K562 (cell line): ENCODE measurements around the gene NR2F6. TPM values are rescaled to one million over a fixed set of nuclear protein-coding genes. Genes with fewer than 3 reads are reported as not detected.

Source experiments
- CBX1 ChIP-seq: sonication (generic); IDR thresholded peaks from 2 replicates; pipeline ENCODE4 v1.6.1; 2016; ENCODE audit warnings: antibody characterized with exemption, low read depth, mild to moderate bottlenecking
- CTCFL ChIP-seq: IDR thresholded peaks from 2 replicates; pipeline ENCODE4 v1.6.1; 2011; ENCODE audit warnings: borderline replicate concordance, low read depth, mild to moderate bottlenecking, moderate library complexity, low read length; ENCODE audit not compliant: insufficient read depth, poor library complexity, severe bottlenecking
- DEAF1 ChIP-seq: fragments of 450-650 bp; formaldehyde crosslinking; IDR thresholded peaks from 2 replicates; pipeline ENCODE4 v1.4.0; 2020; ENCODE audit warnings: mild to moderate bottlenecking, moderate library complexity
- EP400 ChIP-seq: fragments of 450-650 bp; IDR thresholded peaks from 2 replicates; pipeline ENCODE4 v1.6.1; 2017; ENCODE audit warnings: antibody characterized with exemption, mild to moderate bottlenecking, moderate library complexity
- ESRRB ChIP-seq: fragments of 250-450 bp; sonication (Bioruptor Pico); IDR thresholded peaks from 2 replicates; pipeline ENCODE4 v1.5.0; 2020; ENCODE audit warnings: mild to moderate bottlenecking, moderate library complexity, borderline replicate concordance
- MBD1 ChIP-seq: fragments of 250-450 bp; sonication (Bioruptor Pico); IDR thresholded peaks from 2 replicates; pipeline ENCODE4 v1.8.0; 2022; ENCODE audit warnings: inconsistent platforms
- NCOA2 ChIP-seq, 2 experiments: fragments of 450-650 bp; IDR thresholded peaks; 2 replicates each; pipeline ENCODE4 v1.6.1; 2018; ENCODE audit warnings: mild to moderate bottlenecking in 2 of 2, moderate library complexity in 1 of 2; ENCODE audit not compliant: partially characterized antibody in 2 of 2
- POLR2A ChIP-seq: fragments of 450-650 bp; conservative IDR thresholded peaks from 2 replicates; pipeline ENCODE4 v1.6.1; 2016
- PPARD ChIP-seq: fragments of 250-450 bp; sonication (Bioruptor Pico); IDR thresholded peaks from 2 replicates; pipeline ENCODE4 v1.8.0; 2022; ENCODE audit warnings: inconsistent platforms, mild to moderate bottlenecking, moderate library complexity
- RREB1 ChIP-seq: fragments of 250-450 bp; sonication (Bioruptor Pico); IDR thresholded peaks from 2 replicates; pipeline ENCODE4 v1.4.0; 2020
- SRSF1 ChIP-seq: fragments of 200-400 bp; formaldehyde crosslinking; IDR thresholded peaks from 2 replicates; pipeline ENCODE4 v1.6.1; 2017; ENCODE audit warnings: mild to moderate bottlenecking, low read depth, low read length, moderate library complexity
- THRB ChIP-seq: fragments of 450-650 bp; formaldehyde crosslinking; conservative IDR thresholded peaks from 2 replicates; pipeline ENCODE4 v1.4.0; 2022; ENCODE audit warnings: mild to moderate bottlenecking, missing genetic modification characterization
- ZNF282 ChIP-seq: sonication (generic); formaldehyde crosslinking; IDR thresholded peaks from 2 replicates; pipeline ENCODE4 v1.8.1; 2023; ENCODE audit warnings: missing genetic modification reagents
- polyA plus RNA-seq, 8 experiments: library from polyadenylated mRNA; depleted of rRNA in 4 of 8; stranded (reverse) in 5 of 8; unstranded in 3 of 8; fragments of >200 nt; fragmentation: Nextera tagmentation in 2 of 8; fragmentation: Illumina TruSeq in 1 of 8; extraction: Ambion mirVana in 2 of 8; extraction: Trizol in 1 of 8; gene quantifications; 2 replicates each; pipeline versions ENCODE4 v1.2.1 to v1.2.3, GENCODE V29; 2011 to 2014; ENCODE audit warnings: inconsistent platforms in 1 of 8, missing spikeins in 1 of 8
- total RNA-seq, 7 experiments: library from RNA; depleted of rRNA in 6 of 7; stranded (reverse); fragments of >200 nt in 6 of 7; fragmentation: Illumina TruSeq in 2 of 7; extraction: Trizol in 2 of 7; gene quantifications; 2 replicates each; pipeline versions ENCODE4 v1.2.1 to v1.2.3, GENCODE V29; 2011 to 2021; ENCODE audit warnings: low replicate concordance in 1 of 7

NR2F6 gene
- total and polyA plus RNA-seq, 9 of the 15 experiments (the other 6 are each of a cell fraction or from before 2014, with no cell fraction given): 0.76 to 97.5 (median 18.8) TPM

- TF ChIP-seq RREB1 (CRISPR knock-in tag) (no peak), SRSF1 (no peak), CBX1 (peak; percentile 70; the same call in 1 of the 2 replicates), EP400 (peak; percentile 100), ESRRB (CRISPR knock-in tag) (no peak), ZNF282 (CRISPR knock-in tag) (no peak), POLR2A (peak; percentile 97), CTCFL (no peak), MBD1 (no peak), DEAF1 (CRISPR knock-in tag) (no peak), THRB (no peak), PPARD (CRISPR knock-in tag) (no peak), NCOA2 (IDR thresholded peaks at IDR 0.05; ENCODE audit: partially characterized antibody in 2 of 2) (no peak)
Observed at GRCh38 chr19:17215127-17215971, 30.4 kb downstream of the NR2F6 start, which contains the start of gene USE1 (continued).
